Smooth muscle cell (in vitro differentiated cells): ENCODE data around the gene NFASC. TPM values are rescaled to one million over a fixed set of nuclear protein-coding genes. Genes with fewer than 3 reads are reported as not detected.

ENCODE experiments used
- DNase-seq: peaks from one replicate; lab custom pipeline; 2025; ENCODE audit not compliant: unreplicated experiment; lab: John Stamatoyannopoulos, UW
- H2AFZ ChIP-seq: fragments of 200-600 bp; sonication (generic); 2 replicates; pipeline ENCODE4 v1.6.0; 2016; ENCODE audit warnings: antibody characterized with exemption, low read depth, mild to moderate bottlenecking
- H3F3A ChIP-seq: fragments of 200-600 bp; sonication (generic); 2 replicates; pipeline ENCODE4 v1.6.0; 2017; ENCODE audit warnings: antibody characterized with exemption, low read depth
- H3K27ac ChIP-seq: fragments of 200-600 bp; sonication (generic); 2 replicates; pipeline ENCODE4 v1.5.1; 2016; ENCODE audit warnings: low read depth, mild to moderate bottlenecking
- H3K27me3 ChIP-seq: fragments of 200-600 bp; sonication (generic); 2 replicates; pipeline ENCODE4 v1.6.1; 2016; ENCODE audit warnings: low read depth, mild to moderate bottlenecking
- H3K36me3 ChIP-seq: fragments of 200-600 bp; sonication (generic); 2 replicates; pipeline ENCODE4 v1.5.1; 2016; ENCODE audit warnings: low read depth
- H3K4me1 ChIP-seq: fragments of 200-600 bp; sonication (generic); 2 replicates; pipeline ENCODE4 v1.5.1; 2016; ENCODE audit warnings: low read depth
- H3K4me2 ChIP-seq: fragments of 200-600 bp; sonication (generic); 2 replicates; pipeline ENCODE4 v1.6.0; 2016; ENCODE audit warnings: mild to moderate bottlenecking
- H3K4me3 ChIP-seq: fragments of 200-600 bp; sonication (generic); 2 replicates; pipeline ENCODE4 v1.5.1; 2016; ENCODE audit warnings: mild to moderate bottlenecking
- H3K79me2 ChIP-seq: fragments of 200-600 bp; sonication (generic); 2 replicates; pipeline ENCODE4 v1.6.0; 2016; ENCODE audit warnings: low read depth, mild to moderate bottlenecking
- H3K9ac ChIP-seq: fragments of 200-600 bp; sonication (generic); 2 replicates; pipeline ENCODE4 v1.6.0; 2016; ENCODE audit warnings: low read depth
- H3K9me3 ChIP-seq: fragments of 200-600 bp; sonication (generic); replicated peaks from 2 replicates; pipeline ENCODE4 v1.5.1; 2016; ENCODE audit warnings: low read depth
- H4K20me1 ChIP-seq: fragments of 200-600 bp; sonication (generic); 2 replicates; pipeline ENCODE4 v1.6.0; 2016; ENCODE audit warnings: low read depth
- WGBS: methylation state at CpG from one replicate; pipeline ENCODE4 v1.1.7; 2016; ENCODE audit warnings: low lambda C conversion rate; 5-methylcytosine and 5-hydroxymethylcytosine counted together
- polyA plus RNA-seq: library from polyadenylated mRNA; unstranded; fragments of >200 nt; fragmentation: Nextera tagmentation; extraction: Ambion mirVana; gene quantifications from 2 replicates; pipeline ENCODE4 v1.2.1, GENCODE V29; 2016
- total RNA-seq: library from RNA; depleted of rRNA; stranded (reverse); fragments of >200 nt; gene quantifications from 2 replicates; pipeline ENCODE4 v1.2.3, GENCODE V29; 2014
- TF ChIP-seq, protein P1 (sequence below): fragments of 200-600 bp; sonication (generic); IDR thresholded peaks from 2 replicates; pipeline ENCODE4 v1.5.1; 2017; ENCODE audit warnings: borderline replicate concordance, mild to moderate bottlenecking, antibody characterized with exemption; ENCODE audit not compliant: insufficient read depth, poor library complexity, severe bottlenecking

The NFASC gene
- total and polyA plus RNA-seq, 2 experiments from 2014 or later, result 0.09 to 0.63 TPM

DNA sequence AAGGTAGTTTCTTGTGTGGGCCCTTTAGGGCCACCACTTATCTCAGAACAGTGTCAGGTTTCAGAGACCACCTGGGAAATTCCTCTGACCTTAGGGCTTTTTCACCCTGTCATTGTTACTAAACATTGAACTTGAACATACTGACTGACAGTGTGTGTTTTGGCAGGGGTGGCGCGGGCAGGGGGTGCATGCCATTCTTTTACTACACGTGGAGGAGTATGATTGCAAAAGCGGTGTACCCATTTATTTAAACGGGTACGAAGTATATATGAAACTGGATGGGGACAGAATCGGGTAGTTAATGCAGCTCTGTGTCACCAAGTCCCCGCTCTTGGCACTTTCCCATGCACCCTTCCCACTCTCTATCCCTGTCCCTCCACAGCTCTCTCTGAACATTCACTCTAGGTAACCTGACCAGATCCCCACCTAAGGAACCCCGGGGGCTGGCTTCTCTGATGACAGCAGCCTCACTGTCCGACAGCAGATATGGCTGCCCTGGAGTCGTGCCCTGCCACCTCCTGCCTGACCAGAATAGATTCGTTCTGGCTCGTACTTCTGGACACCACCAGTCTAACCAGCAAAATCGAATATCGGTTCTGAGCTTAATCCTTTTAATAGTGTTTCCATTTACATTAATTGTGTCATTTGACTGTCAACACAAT is 51.3 kb downstream of the NFASC start:
- TF ChIP-seq, protein P1, sequence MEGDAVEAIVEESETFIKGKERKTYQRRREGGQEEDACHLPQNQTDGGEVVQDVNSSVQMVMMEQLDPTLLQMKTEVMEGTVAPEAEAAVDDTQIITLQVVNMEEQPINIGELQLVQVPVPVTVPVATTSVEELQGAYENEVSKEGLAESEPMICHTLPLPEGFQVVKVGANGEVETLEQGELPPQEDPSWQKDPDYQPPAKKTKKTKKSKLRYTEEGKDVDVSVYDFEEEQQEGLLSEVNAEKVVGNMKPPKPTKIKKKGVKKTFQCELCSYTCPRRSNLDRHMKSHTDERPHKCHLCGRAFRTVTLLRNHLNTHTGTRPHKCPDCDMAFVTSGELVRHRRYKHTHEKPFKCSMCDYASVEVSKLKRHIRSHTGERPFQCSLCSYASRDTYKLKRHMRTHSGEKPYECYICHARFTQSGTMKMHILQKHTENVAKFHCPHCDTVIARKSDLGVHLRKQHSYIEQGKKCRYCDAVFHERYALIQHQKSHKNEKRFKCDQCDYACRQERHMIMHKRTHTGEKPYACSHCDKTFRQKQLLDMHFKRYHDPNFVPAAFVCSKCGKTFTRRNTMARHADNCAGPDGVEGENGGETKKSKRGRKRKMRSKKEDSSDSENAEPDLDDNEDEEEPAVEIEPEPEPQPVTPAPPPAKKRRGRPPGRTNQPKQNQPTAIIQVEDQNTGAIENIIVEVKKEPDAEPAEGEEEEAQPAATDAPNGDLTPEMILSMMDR, result no peak
- Histone ChIP-seq H3K27me3 (peaks cover 29% of the 10 kb centered on the region), H3F3A (no peaks in the 10 kb centered on the region), H3K4me3 (no peak overlapping the region), H3K79me2 (no peaks in the 10 kb centered on the region), H3K9ac (no peak overlapping the region), H4K20me1 (no peaks in the 10 kb centered on the region), H3K4me1 (peaks cover 5% of the 10 kb centered on the region), H3K9me3 (no peaks in the 10 kb centered on the region), H3K36me3 (no peaks in the 10 kb centered on the region), H3K27ac (no peak overlapping the region), H3K4me2 (no peak overlapping the region), H2AFZ (no peak overlapping the region)
- 81% methylated on average over 15 of the region's 15 CpGs for WGBS
- no peak for DNase-seq

DNA sequence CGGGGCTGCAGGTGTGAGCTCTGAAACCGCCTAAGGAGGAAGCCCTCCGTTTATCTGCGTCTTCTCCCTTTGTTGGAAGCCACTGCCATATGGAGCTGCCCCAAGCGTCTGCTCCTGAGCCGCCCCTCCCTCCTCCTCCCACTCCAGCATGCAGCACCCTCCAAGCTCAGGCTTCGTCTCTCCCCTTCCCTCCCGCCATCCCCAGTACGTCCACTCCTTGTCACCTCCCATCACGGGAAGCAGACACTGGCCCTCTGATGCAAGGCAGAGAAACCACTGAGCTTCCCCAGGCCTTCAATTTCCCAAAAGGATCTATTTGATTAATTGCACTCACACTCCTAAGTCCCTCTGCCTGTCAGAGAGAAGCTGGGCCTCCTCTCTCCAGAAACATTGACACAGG is 52.5 kb downstream of the NFASC start:
- Histone ChIP-seq H3K9me3 (no peaks in the 10 kb centered on the region), H3K4me2 (no peak overlapping the region), H3K4me3 (no peak overlapping the region), H3K79me2 (no peaks in the 10 kb centered on the region), H3K27me3 (peaks cover 31% of the 10 kb centered on the region), H3F3A (no peaks in the 10 kb centered on the region), H3K27ac (no peak overlapping the region), H3K36me3 (no peaks in the 10 kb centered on the region), H3K4me1 (peaks cover 5% of the 10 kb centered on the region), H4K20me1 (no peaks in the 10 kb centered on the region), H2AFZ (no peak overlapping the region), H3K9ac (no peak overlapping the region)
- WGBS, result 31% methylated on average over 9 of the region's 10 CpGs
- no peak for DNase-seq
- TF ChIP-seq, protein P1, result no peak

DNA sequence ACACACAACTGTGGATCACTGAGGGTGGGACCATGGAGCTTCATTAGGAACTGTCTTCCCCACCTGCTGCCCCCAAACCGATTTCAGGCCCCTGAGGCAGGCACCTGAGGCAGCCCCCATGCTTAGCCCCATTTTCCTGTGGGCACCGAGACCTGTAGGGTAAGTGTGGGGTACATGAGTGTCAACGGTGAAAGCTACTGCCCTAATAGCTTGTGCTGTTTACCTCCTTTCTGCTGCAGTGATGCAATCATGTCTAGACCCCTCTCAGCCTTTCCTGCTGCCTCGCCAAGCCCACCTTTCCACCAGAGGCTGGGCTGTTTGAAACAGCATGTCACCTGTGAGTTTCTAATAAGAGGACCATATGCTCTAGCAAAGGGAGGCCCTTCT is 53.0 kb downstream of the NFASC start:
- peaks cover 31% of the 10 kb centered on the region for H3K27me3 ChIP-seq
- no peak overlapping the region for H3K4me3 ChIP-seq
- no peaks in the 10 kb centered on the region for H3K36me3 ChIP-seq
- H4K20me1 ChIP-seq, result no peaks in the 10 kb centered on the region
- H3F3A ChIP-seq, result no peaks in the 10 kb centered on the region
- no peaks in the 10 kb centered on the region for H3K79me2 ChIP-seq
- no peak overlapping the region for H3K27ac ChIP-seq
- H3K9ac ChIP-seq, result no peak overlapping the region
- H2AFZ ChIP-seq, result no peak overlapping the region
- peaks cover 5% of the 10 kb centered on the region for H3K4me1 ChIP-seq
- no peak overlapping the region for H3K4me2 ChIP-seq
- 61% methylated on average over 4 of the region's 4 CpGs for WGBS
- no peak for DNase-seq
- no peaks in the 10 kb centered on the region for H3K9me3 ChIP-seq
- TF ChIP-seq, protein P1, result no peak
